ENCODE measurements around the gene SEC24A.
"Not testable (repeated sequence)": the region's sequence is repeated elsewhere in the genome, so short reads cannot be mapped to it uniquely, and the experiment has no call there.

Gene SEC24A

GRCh38 chr5:134648425-134649162, at the start of gene SEC24A:
Gene SEC24A, plus strand, starts transcription at chr5:134648785. Its CDS starts 292 bp downstream, at chr5:134649077.
- no peaks in the 10 kb centered on the region for H3K36me3 Mint-ChIP-seq
- H3K9me3 Mint-ChIP-seq = no peaks in the 10 kb centered on the region
- peaks cover 31% of the 10 kb centered on the region for H3K4me1 Mint-ChIP-seq
- no peaks in the 10 kb centered on the region for H3K27me3 Mint-ChIP-seq
- peak within 1 kb of the TSS; percentile 97 for H3K27ac Mint-ChIP-seq
- peak within 1 kb of the TSS; percentile 91 for H3K4me3 Mint-ChIP-seq

- peaks cover 27% of the 10 kb centered on the region for H3K4me1 Mint-ChIP-seq
- H3K27me3 Mint-ChIP-seq, H3K27ac Mint-ChIP-seq, H3K9me3 Mint-ChIP-seq, H3K36me3 Mint-ChIP-seq, H3K4me3 Mint-ChIP-seq: not testable (repeated sequence)
Observed at GRCh38 chr5:134599820-134600219, 48.8 kb upstream of the SEC24A start.

GRCh38 chr5:134600600-134600999, 48.0 kb upstream of the SEC24A start:
- H3K4me1 Mint-ChIP-seq = peaks cover 31% of the 10 kb centered on the region
- H3K36me3 Mint-ChIP-seq = peaks cover 2% of the 10 kb centered on the region
- no peak overlapping the region for H3K4me3 Mint-ChIP-seq
- no peak overlapping the region for H3K27ac Mint-ChIP-seq
- H3K9me3 Mint-ChIP-seq = no peaks in the 10 kb centered on the region
- H3K27me3 Mint-ChIP-seq = no peaks in the 10 kb centered on the region

- H3K4me3 Mint-ChIP-seq = peak overlapping the region; percentile 33
- H3K9me3 Mint-ChIP-seq = no peaks in the 10 kb centered on the region
- H3K4me1 Mint-ChIP-seq = peaks cover 33% of the 10 kb centered on the region
- no peaks in the 10 kb centered on the region for H3K27me3 Mint-ChIP-seq
- H3K27ac Mint-ChIP-seq = peak overlapping the region; percentile 79
- H3K36me3 Mint-ChIP-seq = peaks cover 5% of the 10 kb centered on the region
Observed at GRCh38 chr5:134603059-134603458, 45.5 kb upstream of the SEC24A start.

- H3K27ac Mint-ChIP-seq = peak overlapping the region; percentile 76
- H3K9me3 Mint-ChIP-seq = no peaks in the 10 kb centered on the region
- no peak overlapping the region for H3K4me3 Mint-ChIP-seq
- H3K4me1 Mint-ChIP-seq = peaks cover 47% of the 10 kb centered on the region
- H3K36me3 Mint-ChIP-seq = peaks cover 12% of the 10 kb centered on the region
- no peaks in the 10 kb centered on the region for H3K27me3 Mint-ChIP-seq
Observed at GRCh38 chr5:134604908-134605307, 43.7 kb upstream of the SEC24A start.

GRCh38 chr5:134606726-134607125, 41.9 kb upstream of the SEC24A start:
- H3K4me1 Mint-ChIP-seq = peaks cover 38% of the 10 kb centered on the region

GRCh38 chr5:134608555-134608954, 40.0 kb upstream of the SEC24A start:
- Mint-ChIP-seq H3K36me3 (peaks cover 22% of the 10 kb centered on the region), H3K9me3 (no peaks in the 10 kb centered on the region), H3K27ac (peak overlapping the region; percentile 90), H3K4me1 (peaks cover 31% of the 10 kb centered on the region), H3K27me3 (no peaks in the 10 kb centered on the region), H3K4me3 (no peak overlapping the region)

More at GRCh38 chr5:134606726-134607125, 41.9 kb upstream of the SEC24A start:
- H3K27me3 Mint-ChIP-seq = no peaks in the 10 kb centered on the region
- H3K9me3 Mint-ChIP-seq = no peaks in the 10 kb centered on the region
- peaks cover 18% of the 10 kb centered on the region for H3K36me3 Mint-ChIP-seq
- H3K4me3 Mint-ChIP-seq = no peak overlapping the region
- H3K27ac Mint-ChIP-seq = no peak overlapping the region

- no peak overlapping the region for H3K4me3 Mint-ChIP-seq
Observed at GRCh38 chr5:134609232-134609851, 39.2 kb upstream of the SEC24A start.

GRCh38 chr5:134610725-134611124, 37.9 kb upstream of the SEC24A start:
- Mint-ChIP-seq H3K27ac (no peak overlapping the region), H3K36me3 (peaks cover 25% of the 10 kb centered on the region), H3K4me1 (peaks cover 22% of the 10 kb centered on the region), H3K4me3 (no peak overlapping the region), H3K27me3 (no peaks in the 10 kb centered on the region), H3K9me3 (no peaks in the 10 kb centered on the region)

More at GRCh38 chr5:134609232-134609851, 39.2 kb upstream of the SEC24A start:
- peak overlapping the region; percentile 90 for H3K27ac Mint-ChIP-seq
- peaks cover 33% of the 10 kb centered on the region for H3K4me1 Mint-ChIP-seq
- H3K36me3 Mint-ChIP-seq = peaks cover 25% of the 10 kb centered on the region
- H3K27me3 Mint-ChIP-seq = no peaks in the 10 kb centered on the region
- no peaks in the 10 kb centered on the region for H3K9me3 Mint-ChIP-seq

- no peaks in the 10 kb centered on the region for H3K9me3 Mint-ChIP-seq
Observed at GRCh38 chr5:134611515-134611914, 37.1 kb upstream of the SEC24A start.

GRCh38 chr5:134614450-134615085, 34.0 kb upstream of the SEC24A start:
- Mint-ChIP-seq H3K27ac (peak overlapping the region; percentile 65), H3K4me3 (no peak overlapping the region), H3K4me1 (peaks cover 7% of the 10 kb centered on the region), H3K27me3 (no peaks in the 10 kb centered on the region), H3K9me3 (no peaks in the 10 kb centered on the region), H3K36me3 (peaks cover 20% of the 10 kb centered on the region)

More at GRCh38 chr5:134611515-134611914, 37.1 kb upstream of the SEC24A start:
- Mint-ChIP-seq H3K4me1 (peaks cover 21% of the 10 kb centered on the region), H3K4me3 (no peak overlapping the region), H3K27ac (peak overlapping the region; percentile 62), H3K36me3 (peaks cover 27% of the 10 kb centered on the region), H3K27me3 (no peaks in the 10 kb centered on the region)

GRCh38 chr5:134620634-134621033, 28.0 kb upstream of the SEC24A start:
- H3K27me3 Mint-ChIP-seq = no peaks in the 10 kb centered on the region
- H3K36me3 Mint-ChIP-seq = peaks cover 9% of the 10 kb centered on the region
- H3K4me1 Mint-ChIP-seq = peaks cover 19% of the 10 kb centered on the region
- H3K4me3 Mint-ChIP-seq = no peak overlapping the region
- H3K9me3 Mint-ChIP-seq = no peaks in the 10 kb centered on the region
- no peak overlapping the region for H3K27ac Mint-ChIP-seq

- Mint-ChIP-seq H3K27ac (no peak overlapping the region), H3K27me3 (no peaks in the 10 kb centered on the region), H3K4me1 (peaks cover 32% of the 10 kb centered on the region), H3K9me3 (no peaks in the 10 kb centered on the region), H3K4me3 (peak overlapping the region; percentile 30), H3K36me3 (peaks cover 6% of the 10 kb centered on the region)
Observed at GRCh38 chr5:134625559-134625958, 23.0 kb upstream of the SEC24A start.

GRCh38 chr5:134626369-134627014, 22.1 kb upstream of the SEC24A start:
- Mint-ChIP-seq H3K4me3 (no peak overlapping the region), H3K4me1 (peaks cover 39% of the 10 kb centered on the region), H3K36me3 (peaks cover 6% of the 10 kb centered on the region), H3K9me3 (no peaks in the 10 kb centered on the region), H3K27ac (no peak overlapping the region), H3K27me3 (no peaks in the 10 kb centered on the region)

GRCh38 chr5:134634227-134634626, 14.4 kb upstream of the SEC24A start:
- Mint-ChIP-seq H3K4me3 (peak overlapping the region; percentile 36), H3K27me3 (no peaks in the 10 kb centered on the region), H3K36me3 (no peaks in the 10 kb centered on the region), H3K27ac (no peak overlapping the region), H3K4me1 (peaks cover 20% of the 10 kb centered on the region), H3K9me3 (no peaks in the 10 kb centered on the region)
